ENCODE measurements around the gene ANKRA2. TPM values are rescaled to one million over a fixed set of nuclear protein-coding genes. Genes with fewer than 3 reads are reported as not detected.

ANKRA2 gene
- total RNA-seq = 10 to 100 TPM; 15.6 to 60.6 TPM
- 10 to 100 TPM; 12.6 to 27.3 TPM for polyA plus RNA-seq
- long read RNA-seq, donor 1, transcript ANKRA2-207 (4 exons, 730 nt) = minor isoform, 5 of 40 reads
- long read RNA-seq, donor 1, transcript ANKRA2-205 (2 exons, 573 nt) = major isoform, 17 of 40 reads
- long read RNA-seq, donor 1, partial matches to known transcripts = 9 of 40 reads
- long read RNA-seq, donor 1, other reads (novel, unspliced or antisense) = 0 of 40 reads
- long read RNA-seq, donor 2, transcript ANKRA2-205 (2 exons, 573 nt) = major isoform, 11 of 16 reads
- long read RNA-seq, donor 2, partial matches to known transcripts = 0 of 16 reads
- long read RNA-seq, donor 2, other reads (novel, unspliced or antisense) = 0 of 16 reads
- long read RNA-seq, donor 3, transcript ANKRA2-205 (2 exons, 573 nt) = major isoform, 14 of 24 reads
- long read RNA-seq, donor 3, transcript ANKRA2-206 (2 exons, 447 nt) = minor isoform, 5 of 24 reads
- long read RNA-seq, donor 3, partial matches to known transcripts = 0 of 24 reads
- long read RNA-seq, donor 3, other reads (novel, unspliced or antisense) = 0 of 24 reads
- long read RNA-seq, donor 4, transcript ANKRA2-205 (2 exons, 573 nt) = major isoform, 13 of 20 reads
- long read RNA-seq, donor 4, partial matches to known transcripts = 0 of 20 reads
- long read RNA-seq, donor 4, other reads (novel, unspliced or antisense) = 0 of 20 reads
- long read RNA-seq, donor 5, transcript ANKRA2-205 (2 exons, 573 nt) = major isoform, 22 of 34 reads
- long read RNA-seq, donor 5, partial matches to known transcripts = 0 of 34 reads
- long read RNA-seq, donor 5, other reads (novel, unspliced or antisense) = 0 of 34 reads

DNA sequence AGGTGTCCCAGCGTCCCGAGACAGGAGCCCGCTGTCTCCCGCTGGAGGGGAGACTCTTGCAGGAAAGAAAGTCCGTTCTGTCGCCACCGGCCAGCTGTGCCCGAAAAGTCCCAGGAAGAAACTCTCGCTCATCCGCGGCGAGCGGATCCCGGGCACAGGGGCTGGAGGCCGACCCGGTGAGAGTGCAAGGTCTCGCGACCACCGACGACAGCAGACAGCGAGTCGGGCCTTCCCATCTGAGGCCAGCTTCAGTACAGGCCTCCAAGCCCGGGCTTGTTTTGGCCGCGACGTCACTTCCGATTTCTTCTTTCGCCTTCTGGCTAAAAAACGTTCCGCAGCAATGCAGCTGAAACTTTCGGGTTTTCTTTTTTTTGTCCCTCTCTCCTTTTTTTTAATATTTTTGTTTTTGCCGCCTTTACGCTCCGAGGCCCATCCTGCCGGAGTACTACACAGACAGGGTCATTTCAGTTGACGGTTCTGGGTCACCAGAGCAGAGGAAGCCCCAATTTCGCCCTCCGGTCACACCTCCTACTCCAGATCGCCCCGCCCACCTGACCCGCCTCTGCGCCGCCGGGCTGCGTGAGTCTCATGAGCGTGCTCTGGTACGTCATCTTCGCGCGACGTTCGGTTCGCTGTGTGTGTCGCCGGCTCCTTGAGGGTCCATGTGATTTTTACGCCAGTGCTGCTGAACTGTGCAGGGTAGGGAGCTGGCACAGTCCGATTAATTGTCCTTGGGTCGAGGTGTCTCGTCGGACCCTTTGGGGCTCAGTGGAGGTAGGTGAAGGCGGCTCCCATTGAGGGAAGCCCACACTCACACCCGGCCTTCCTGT is at the start of gene ANKRA2, which contains the start of gene UTP15:
ANKRA2 (minus strand) TSS at position 501 of the 830 bp plus-strand sequence. CDS start 2,758 bp downstream, outside the sequence.
UTP15 (plus strand) TSS at position 605 of the 830 bp plus-strand sequence. CDS start 1,602 bp downstream, outside the sequence.
- Histone ChIP-seq H3K9me3 (ENCODE audit: control insufficient read depth in 4 of 4, insufficient read depth in 3 of 4, low read length in 3 of 4) (no peaks in the 10 kb centered on the region), H3K27me3 (ENCODE audit: control insufficient read depth in 3 of 3, insufficient read depth in 3 of 3, low read length in 2 of 3) (no peaks in the 10 kb centered on the region), H3K4me1 (ENCODE audit: control insufficient read depth in 5 of 5, insufficient read depth in 5 of 5, low read length in 5 of 5) (peaks cover 0 to 23% (median 0%) of the 10 kb centered on the region in 5 donors), H3K9ac (ENCODE audit: insufficient read depth in 1 of 2, low read length in 2 of 2) (peak within 1 kb of the TSS; percentile 88 to 96), H3K36me3 (ENCODE audit: control insufficient read depth in 4 of 4, insufficient read depth in 4 of 4, low read length in 4 of 4) (peaks cover 8 to 23% (median 15%) of the 10 kb centered on the region in 4 donors), H3K4me3 (peak within 1 kb of the TSS; percentile 78), H3K27ac (ENCODE audit: low read depth in 1 of 2, low read length in 1 of 2) (peak within 1 kb of the TSS; percentile 93 to 98)
- 0 to 1% methylated on average over 62 of the region's 62 CpGs for WGBS, 2 donors
- peak; percentile 99 for DNase-seq
- TF ChIP-seq, protein P1, sequence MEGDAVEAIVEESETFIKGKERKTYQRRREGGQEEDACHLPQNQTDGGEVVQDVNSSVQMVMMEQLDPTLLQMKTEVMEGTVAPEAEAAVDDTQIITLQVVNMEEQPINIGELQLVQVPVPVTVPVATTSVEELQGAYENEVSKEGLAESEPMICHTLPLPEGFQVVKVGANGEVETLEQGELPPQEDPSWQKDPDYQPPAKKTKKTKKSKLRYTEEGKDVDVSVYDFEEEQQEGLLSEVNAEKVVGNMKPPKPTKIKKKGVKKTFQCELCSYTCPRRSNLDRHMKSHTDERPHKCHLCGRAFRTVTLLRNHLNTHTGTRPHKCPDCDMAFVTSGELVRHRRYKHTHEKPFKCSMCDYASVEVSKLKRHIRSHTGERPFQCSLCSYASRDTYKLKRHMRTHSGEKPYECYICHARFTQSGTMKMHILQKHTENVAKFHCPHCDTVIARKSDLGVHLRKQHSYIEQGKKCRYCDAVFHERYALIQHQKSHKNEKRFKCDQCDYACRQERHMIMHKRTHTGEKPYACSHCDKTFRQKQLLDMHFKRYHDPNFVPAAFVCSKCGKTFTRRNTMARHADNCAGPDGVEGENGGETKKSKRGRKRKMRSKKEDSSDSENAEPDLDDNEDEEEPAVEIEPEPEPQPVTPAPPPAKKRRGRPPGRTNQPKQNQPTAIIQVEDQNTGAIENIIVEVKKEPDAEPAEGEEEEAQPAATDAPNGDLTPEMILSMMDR (IDR thresholded peaks at IDR 0.05; ENCODE audit: control extremely low read depth, extremely low read depth) = no peak
- peak; percentile 99 for ATAC-seq (ENCODE audit: insufficient read depth, low FRiP score)

GRCh38 chr5:73615085-73615484 is 49.6 kb upstream of the ANKRA2 start:
- H3K9me3 ChIP-seq (ENCODE audit: control insufficient read depth in 4 of 4, insufficient read depth in 3 of 4, low read length in 3 of 4) = peaks cover 0 to 3% (median 0%) of the 10 kb centered on the region in 4 donors
- no peak overlapping the region for H3K4me3 ChIP-seq
- ATAC-seq (ENCODE audit: insufficient read depth, low FRiP score) = no peak
- TF ChIP-seq, protein P1 (IDR thresholded peaks at IDR 0.05; ENCODE audit: control extremely low read depth, extremely low read depth) = no peak
- no peak overlapping the region for H3K9ac ChIP-seq (ENCODE audit: insufficient read depth in 1 of 2, low read length in 2 of 2)
- peaks cover 0 to 2% (median 0%) of the 10 kb centered on the region in 3 donors for H3K27me3 ChIP-seq (ENCODE audit: control insufficient read depth in 3 of 3, insufficient read depth in 3 of 3, low read length in 2 of 3)
- no peak overlapping the region for H3K27ac ChIP-seq (ENCODE audit: low read depth in 1 of 2, low read length in 1 of 2)
- no peaks in the 10 kb centered on the region for H3K36me3 ChIP-seq (ENCODE audit: control insufficient read depth in 4 of 4, insufficient read depth in 4 of 4, low read length in 4 of 4)
- 94 to 100% methylated on average over 2 of the region's 2 CpGs for WGBS, 2 donors
- no peaks in the 10 kb centered on the region for H3K4me1 ChIP-seq (ENCODE audit: control insufficient read depth in 5 of 5, insufficient read depth in 5 of 5, low read length in 5 of 5)
- no peak for DNase-seq

GRCh38 chr5:73612799-73613198 is 47.4 kb upstream of the ANKRA2 start:
- Histone ChIP-seq H3K4me3 (no peak overlapping the region), H3K4me1 (ENCODE audit: control insufficient read depth in 5 of 5, insufficient read depth in 5 of 5, low read length in 5 of 5) (no peaks in the 10 kb centered on the region), H3K9ac (ENCODE audit: insufficient read depth in 1 of 2, low read length in 2 of 2) (no peak overlapping the region), H3K27me3 (ENCODE audit: control insufficient read depth in 3 of 3, insufficient read depth in 3 of 3, low read length in 2 of 3) (peaks cover 0 to 2% (median 0%) of the 10 kb centered on the region in 3 donors), H3K27ac (ENCODE audit: low read depth in 1 of 2, low read length in 1 of 2) (no peak overlapping the region), H3K9me3 (ENCODE audit: control insufficient read depth in 4 of 4, insufficient read depth in 3 of 4, low read length in 3 of 4) (peaks cover 0 to 3% (median 0%) of the 10 kb centered on the region in 4 donors), H3K36me3 (ENCODE audit: control insufficient read depth in 4 of 4, insufficient read depth in 4 of 4, low read length in 4 of 4) (no peaks in the 10 kb centered on the region)
- ATAC-seq (ENCODE audit: insufficient read depth, low FRiP score) (no peak), DNase-seq (no peak)
- TF ChIP-seq, protein P1 (IDR thresholded peaks at IDR 0.05; ENCODE audit: control extremely low read depth, extremely low read depth) = no peak
- 42 to 59% methylated on average over 3 of the region's 3 CpGs for WGBS, 2 donors
